HG03378 (cell line): ENCODE measurements around the gene RGP1.

ENCODE experiments used
- ATAC-seq: cut with Tn5 transposase; IDR thresholded peaks from one replicate; pipeline ENCODE4 v1.9.1; 2021; ENCODE audit warnings: mild to moderate bottlenecking, moderate library complexity; ENCODE audit not compliant: unreplicated experiment

RGP1 gene

GRCh38 chr9:35740243-35740642 is 8.8 kb upstream of the RGP1 start:
- no peak for ATAC-seq

GRCh38 chr9:35741740-35742139 is 7.3 kb upstream of the RGP1 start:
- no peak for ATAC-seq

- ATAC-seq, result no peak
These were observed 5.6 kb upstream of the RGP1 start for GRCh38 chr9:35743452-35743851.

- ATAC-seq, result no peak
These were observed 5.1 kb upstream of the RGP1 start for GRCh38 chr9:35743880-35744518.

GRCh38 chr9:35745569-35745968 is 3.5 kb upstream of the RGP1 start:
- ATAC-seq, result no peak

GRCh38 chr9:35746583-35746982 is 2.5 kb upstream of the RGP1 start:
- no peak for ATAC-seq

GRCh38 chr9:35748242-35748857 is 737 bp upstream of the RGP1 start:
- ATAC-seq, result no peak

GRCh38 chr9:35749515-35750255 is 598 bp downstream of the RGP1 start:
- ATAC-seq, result peak; percentile 10

- no peak for ATAC-seq
These were observed 1.1 kb downstream of the RGP1 start for GRCh38 chr9:35750256-35750531.

- no peak for ATAC-seq
These were observed 4.4 kb downstream of the RGP1 start for GRCh38 chr9:35753466-35753865.

- ATAC-seq, result no peak
These were observed 5.2 kb downstream of the RGP1 start, which contains the start of gene MSMP for GRCh38 chr9:35754264-35754663. TSS of gene MSMP (minus strand) at chr9:35754276. CDS start at chr9:35754129, 147 bp downstream.

GRCh38 chr9:35755071-35755470 is 6.0 kb downstream of the RGP1 start:
- no peak for ATAC-seq

GRCh38 chr9:35756275-35757225 is 7.5 kb downstream of the RGP1 start:
- ATAC-seq, result no peak

- ATAC-seq, result no peak
These were observed 8.3 kb downstream of the RGP1 start for GRCh38 chr9:35757226-35757891.

GRCh38 chr9:35757892-35758275 is 8.8 kb downstream of the RGP1 start:
- no peak for ATAC-seq

- no peak for ATAC-seq
These were observed 9.5 kb downstream of the RGP1 start for GRCh38 chr9:35758475-35759050.

- ATAC-seq, result no peak
These were observed 10.7 kb downstream of the RGP1 start for GRCh38 chr9:35759795-35760194.

- no peak for ATAC-seq
These were observed 11.6 kb downstream of the RGP1 start for GRCh38 chr9:35760651-35761050.

GRCh38 chr9:35763181-35763580 is 14.1 kb downstream of the RGP1 start:
- no peak for ATAC-seq

GRCh38 chr9:35763803-35764202 is 14.7 kb downstream of the RGP1 start:
- no peak for ATAC-seq
